ENCODE data around the gene ONECUT3. TPM values are rescaled to one million over a fixed set of nuclear protein-coding genes. Genes with fewer than 3 reads are reported as not detected.

ONECUT3 gene
- total and polyA plus RNA-seq, 2 donors (not counting 3 experiments of a cell fraction or from before 2014, with no cell fraction given), result not detected

- TF ChIP-seq JUN (IDR thresholded peaks at IDR 0.05; ENCODE audit: borderline replicate concordance, insufficient read depth, insufficient read length, low read depth) (no peak), MYC (IDR thresholded peaks at IDR 0.05; ENCODE audit: low read depth, low read length) (no peak), CTCF (IDR thresholded peaks at IDR 0.05; ENCODE audit: extremely low read depth in 1 of 2, insufficient read depth in 1 of 2, low read depth in 1 of 2, low read length in 2 of 2) (no peak), GATA2 (IDR thresholded peaks at IDR 0.05; ENCODE audit: insufficient read depth, insufficient read length, low read depth, low read length) (no peak), EZH2 (IDR thresholded peaks at IDR 0.05; ENCODE audit: borderline replicate concordance, low read depth, low read length, severe bottlenecking) (no peak), MAX (IDR thresholded peaks at IDR 0.05; ENCODE audit: insufficient read depth, insufficient read length) (no peak), POLR2AphosphoS5 (IDR thresholded peaks at IDR 0.05; ENCODE audit: insufficient read depth, low read depth, low read length) (no peak), POLR2A (IDR thresholded peaks at IDR 0.05; ENCODE audit: low read depth, low read length) (no peak), FOS (IDR thresholded peaks at IDR 0.05; ENCODE audit: borderline replicate concordance, insufficient read depth, low read length) (no peak)
- H3K9ac ChIP-seq (replicated peaks; ENCODE audit: extremely low read depth, insufficient read depth, low read length), result no peak overlapping the region
- no peak for FAIRE-seq
Observed at GRCh38 chr19:1810439-1811160, 57.3 kb downstream of the ONECUT3 start.

More at GRCh38 chr19:1810439-1811160, 57.3 kb downstream of the ONECUT3 start:
- Histone ChIP-seq H3K79me2 (ENCODE audit: control insufficient read depth, insufficient read depth, low read length) (no peaks in the 10 kb centered on the region), H3K27ac (ENCODE audit: insufficient read depth, low read depth, low read length) (no peak overlapping the region), H4K20me1 (replicated peaks; ENCODE audit: control insufficient read depth, extremely low read depth, insufficient read depth, low read length) (no peaks in the 10 kb centered on the region), H3K36me3 (ENCODE audit: control insufficient read depth in 2 of 2, extremely low read depth in 1 of 2, insufficient read depth in 2 of 2, low read length in 2 of 2) (peaks cover 0 to 3% of the 10 kb centered on the region in 2 experiments), H3K27me3 (ENCODE audit: control insufficient read depth in 2 of 2, insufficient read depth in 2 of 2, low read length in 2 of 2) (no peaks in the 10 kb centered on the region), H3K4me2 (ENCODE audit: insufficient read depth, low read length) (no peak overlapping the region), H2AFZ (ENCODE audit: low read depth, low read length) (no peak overlapping the region), H3K4me1 (ENCODE audit: control insufficient read depth, extremely low read depth, insufficient read depth, low read length) (peaks cover 13% of the 10 kb centered on the region), H3K9me1 (replicated peaks; ENCODE audit: control insufficient read depth, extremely low read depth, insufficient read depth, low read length) (no peaks in the 10 kb centered on the region), H3K9me3 (replicated peaks; ENCODE audit: control insufficient read depth, insufficient read depth, low read length) (no peaks in the 10 kb centered on the region), H3K4me3 (replicated peaks in 1 of 3; ENCODE audit: insufficient read depth in 1 of 3, low read depth in 1 of 3, low read length in 3 of 3) (no peak overlapping the region)
- intact Hi-C loops (cut with micrococcal nuclease), result loop anchor here (5.0 kb wide), 1 partner anchor 33 kb away; no protein-coding TSS in a partner anchor
- DNase-seq (ENCODE audit: low read depth, low spot score), result no peak
- dilution Hi-C loops (cut with MboI; ENCODE audit: extremely low pct_ligation_motif_present, low sequenced_read_pairs), result no loop called here
- ChIA-PET POLR2A (no interaction called here), CTCF (no interaction called here)
- no TSS peak for BruUV-seq (replicated peaks)
